B cell (primary cell): Measurements from ENCODE around the gene AQP10. TPM values are rescaled to one million over a fixed set of nuclear protein-coding genes. Genes with fewer than 3 reads are reported as not detected.

Source experiments
- ATAC-seq: fragments of 200-7000 bp; cut with Tn5 transposase; one replicate; pipeline ENCODE4 v1.10.0; 2021; ENCODE audit warnings: low read depth, mild to moderate bottlenecking, moderate number of reproducible peaks, moderate library complexity
- CTCF ChIA-PET: fragments of 350-600 bp; sonication (Branson Sonifier 250); formaldehyde crosslinking; loops from one replicate; lab custom pipeline; 2021; ENCODE audit warnings: antibody characterized with exemption, inconsistent platforms; lab: Charles Lee
- POLR2A ChIA-PET: fragments of 350-600 bp; sonication (Branson Sonifier 250); formaldehyde crosslinking; loops from one replicate; lab custom pipeline; 2021; ENCODE audit warnings: antibody characterized with exemption; lab: Charles Lee
- DNase-seq: peaks from one replicate; pipeline ENCODE4 v3.0.0; 2013
- H2AFZ ChIP-seq: 2 replicates; pipeline ENCODE4 v1.6.1; 2012; ENCODE audit warnings: mild to moderate bottlenecking, low read depth, low read length; ENCODE audit not compliant: insufficient read depth, poor library complexity, severe bottlenecking
- H3K27ac ChIP-seq, 2 donors: 1 replicate in 1 of 2; 2 replicates in 1 of 2; pipeline ENCODE4 v1.5.1; 2012 to 2013; ENCODE audit warnings: low read length in 2 of 2, mild to moderate bottlenecking in 2 of 2, moderate library complexity in 1 of 2
- H3K27me3 ChIP-seq, 4 experiments: fragments of 200-600 bp in 1 of 4; sonication (generic) in 1 of 4; replicated peaks in 1 of 4; 1 replicate in 2 of 4; 2 replicates in 2 of 4; pipeline versions ENCODE4 v1.6.1 to v1.7.0; 2013 to 2016; ENCODE audit warnings: low read length in 3 of 4, mild to moderate bottlenecking in 2 of 4, mixed read lengths in 1 of 4, moderate library complexity in 1 of 4; ENCODE audit not compliant: insufficient read depth in 4 of 4, control insufficient read depth in 3 of 4; ENCODE audit errors: control extremely low read depth in 1 of 4
- H3K36me3 ChIP-seq, 2 experiments: replicated peaks in 1 of 2; 1 replicate in 1 of 2; 2 replicates in 1 of 2; pipeline versions ENCODE4 v1.6.1 to v1.7.1; 2013; ENCODE audit warnings: low read length in 1 of 2; ENCODE audit not compliant: insufficient read depth in 2 of 2, control insufficient read depth in 1 of 2; ENCODE audit errors: control extremely low read depth in 1 of 2, extremely low read depth in 1 of 2
- H3K4me1 ChIP-seq, 2 donors: fragments of 200-600 bp in 1 of 2; sonication (generic) in 1 of 2; 1 replicate in 1 of 2; 2 replicates in 1 of 2; pipeline versions ENCODE4 v1.5.1 to v1.6.1; 2013 to 2017; ENCODE audit warnings: low read length in 2 of 2; ENCODE audit not compliant: control insufficient read depth in 2 of 2, insufficient read depth in 2 of 2
- H3K4me2 ChIP-seq: replicated peaks from 2 replicates; pipeline ENCODE3; 2012; ENCODE audit warnings: mild to moderate bottlenecking, low read depth, low read length; ENCODE audit not compliant: poor library complexity, severe bottlenecking
- H3K4me3 ChIP-seq, 5 experiments: fragments of 200-600 bp in 1 of 5; sonication (generic) in 1 of 5; 1 replicate in 3 of 5; 2 replicates in 2 of 5; pipeline versions ENCODE4 v1.5.1 to v1.7.0; 2011 to 2016; ENCODE audit warnings: low read length in 4 of 5, mild to moderate bottlenecking in 4 of 5, low read depth in 2 of 5, control low read depth in 1 of 5, moderate library complexity in 1 of 5; ENCODE audit not compliant: insufficient read depth in 1 of 5; ENCODE audit errors: control extremely low read depth in 1 of 5, extremely low read depth in 1 of 5
- H3K79me2 ChIP-seq: fragments of 200-600 bp; sonication (generic); one replicate; pipeline ENCODE4 v1.6.0; 2016; ENCODE audit warnings: low read length; ENCODE audit not compliant: control insufficient read depth, insufficient read depth
- H3K9ac ChIP-seq: fragments of 200-600 bp; sonication (generic); 2 replicates; pipeline ENCODE4 v1.6.1; 2017; ENCODE audit warnings: mild to moderate bottlenecking, low read length, moderate library complexity
- H3K9me3 ChIP-seq, 3 donors: one replicate each; pipeline versions ENCODE4 v1.6.1 to v1.7.1; 2013; ENCODE audit warnings: low read length in 2 of 3; ENCODE audit not compliant: control insufficient read depth in 2 of 3, insufficient read depth in 1 of 3; ENCODE audit errors: control extremely low read depth in 1 of 3
- H4K20me1 ChIP-seq: 2 replicates; pipeline ENCODE4 v1.6.0; 2012; ENCODE audit warnings: mild to moderate bottlenecking, low read length; ENCODE audit not compliant: insufficient read depth, control insufficient read depth, poor library complexity, severe bottlenecking
- H3K27ac Mint-ChIP-seq: one replicate; pipeline ENCODE4 v1.8.0; 2021; ENCODE audit warnings: mixed read lengths
- H3K27me3 Mint-ChIP-seq: one replicate; pipeline ENCODE4 v1.8.0; 2021; ENCODE audit warnings: mixed read lengths
- H3K4me1 Mint-ChIP-seq: one replicate; pipeline ENCODE4 v1.8.0; 2021; ENCODE audit warnings: mixed read lengths
- H3K4me3 Mint-ChIP-seq: one replicate; pipeline ENCODE4 v1.8.0; 2021; ENCODE audit warnings: mixed read lengths
- H3K9me3 Mint-ChIP-seq: one replicate; pipeline ENCODE4 v1.8.0; 2022; ENCODE audit warnings: mixed read lengths; ENCODE audit not compliant: insufficient read depth
- EZH2 ChIP-seq: IDR thresholded peaks from 2 replicates; pipeline ENCODE4 v1.6.1; 2012; ENCODE audit warnings: borderline replicate concordance, low read depth, mild to moderate bottlenecking, moderate library complexity, low read length; ENCODE audit not compliant: insufficient read depth, poor library complexity, severe bottlenecking
- WGBS: methylation state at CpG from one replicate; pipeline ENCODE4 v1.1.5; 2013; ENCODE audit warnings: missing lambda C conversion rate; ENCODE audit not compliant: insufficient coverage; 5-methylcytosine and 5-hydroxymethylcytosine counted together
- intact Hi-C: fragments of 100-400 bp; cut with micrococcal nuclease; formaldehyde crosslinking; loops from one replicate; pipeline ENCODE4 v1.10.0; 2022
- polyA plus RNA-seq: library from polyadenylated mRNA; depleted of rRNA; stranded (reverse); fragments of >200 nt; gene quantifications from 2 replicates; pipeline ENCODE4 v1.2.3, GENCODE V29; 2012
- total RNA-seq, 2 donors: library from RNA; stranded (reverse); fragments of 120-200 nt in 1 of 2; gene quantifications; 1 replicate in 1 of 2; 2 replicates in 1 of 2; pipeline versions ENCODE4 v1.2.3 to v1.2.4, GENCODE V29; 2013 to 2022
- TF ChIP-seq, protein P1 (sequence below): fragments of 200-600 bp; IDR thresholded peaks from one replicate; pipeline ENCODE4 v1.8.0; 2022; ENCODE audit warnings: antibody characterized with exemption, mild to moderate bottlenecking

AQP10 gene
- total and polyA plus RNA-seq, 2 donors (not counting 1 experiment from before 2014, with no cell fraction given): 0.06 TPM; not detected in 1

DNA sequence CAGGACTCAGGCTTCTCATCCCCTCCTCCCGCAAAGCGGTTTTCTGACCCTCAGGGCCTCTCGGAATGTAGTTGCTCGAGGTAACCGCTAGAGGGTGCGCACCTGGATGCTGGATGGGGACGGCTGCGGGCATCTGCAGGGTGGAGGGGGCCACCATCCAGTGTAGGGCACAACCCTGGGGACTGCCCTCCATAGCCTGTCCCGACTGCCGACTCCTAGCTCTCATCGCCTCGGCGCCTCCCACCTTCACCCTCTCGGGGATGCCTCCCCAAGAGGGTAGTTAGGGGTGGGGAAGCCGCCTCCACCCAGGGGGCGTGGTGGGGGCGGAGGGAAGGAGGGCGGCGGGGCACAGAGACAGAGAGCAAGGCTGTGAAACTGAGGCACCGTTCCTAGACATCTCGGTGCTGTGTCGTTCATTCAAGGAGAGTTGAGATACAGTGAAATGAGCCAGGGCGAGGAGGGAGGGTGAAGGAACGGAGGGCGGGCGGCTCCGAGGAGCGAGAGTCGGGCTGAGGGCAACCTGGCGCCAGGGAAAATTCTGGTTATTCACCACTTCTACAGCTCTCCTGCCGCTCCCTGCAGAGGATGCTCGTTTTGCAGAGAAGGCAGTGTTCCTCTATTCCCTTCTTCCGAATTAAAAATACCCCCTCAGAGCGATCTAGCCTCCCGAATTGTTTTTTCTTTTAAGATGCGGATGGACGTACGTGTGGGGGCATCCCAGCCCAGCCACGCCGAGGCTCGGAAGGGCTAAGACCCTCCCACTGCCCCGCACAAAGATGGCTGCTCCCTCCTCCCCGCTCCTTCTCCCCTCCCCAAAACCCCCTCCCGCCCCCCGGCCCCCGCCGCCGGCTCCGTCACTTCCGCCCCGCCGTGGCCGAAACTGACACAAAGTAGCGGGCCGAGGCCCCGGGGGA is 4.0 kb downstream of the AQP10 start, which contains the start of gene ATP8B2:
Gene ATP8B2, plus strand, starts transcription at position 857 of the 914 bp plus-strand sequence. CDS start 2,617 bp downstream, outside the sequence.
- H3K27ac ChIP-seq: peak within 1 kb of the TSS; percentile 48 to 67
- DNase-seq (peak; percentile 89), ATAC-seq (peak; percentile 68)
- H3K4me1 Mint-ChIP-seq: peaks cover 42% of the 10 kb centered on the region
- peaks cover 0 to 2% of the 10 kb centered on the region in 2 experiments for H3K36me3 ChIP-seq
- ChIA-PET POLR2A (interaction anchor here (0.7 to 2.1 kb wide), 4 partner anchors 10 to 362 kb away, joined by 3 to 13 read pairs (median 3); partner anchors contain the start of genes SLC39A1 and UBAP2L), CTCF (interaction anchor here (0.7 to 8.8 kb wide), 6 partner anchors 10 to 666 kb away, joined by 3 to 148 read pairs (median 3); no protein-coding TSS in a partner anchor)
- H3K4me3 Mint-ChIP-seq: peak within 1 kb of the TSS; percentile 93
- H3K27me3 Mint-ChIP-seq: peaks cover 15% of the 10 kb centered on the region
- peak within 1 kb of the TSS; percentile 78 for H3K9ac ChIP-seq
- H3K4me2 ChIP-seq: peak within 1 kb of the TSS; percentile 92
- H3K9me3 ChIP-seq: no peaks in the 10 kb centered on the region
- H3K4me3 ChIP-seq: peak within 1 kb of the TSS; percentile 57 to 90 (median 87)
- no peaks in the 10 kb centered on the region for H3K9me3 Mint-ChIP-seq
- under 1% methylated on average over 33 of the region's 56 CpGs for WGBS
- intact Hi-C loops: loop anchor here (1.0 to 10.0 kb wide), 7 partner anchors 10 to 1957 kb away; partner anchors contain the start of genes IL6R, PMVK, SMG5 and TMEM79
- H3K27me3 ChIP-seq: peaks cover 0 to 18% (median 3%) of the 10 kb centered on the region in 4 experiments
- H3K79me2 ChIP-seq: no peaks in the 10 kb centered on the region
- H4K20me1 ChIP-seq: peaks cover 10% of the 10 kb centered on the region
- TF ChIP-seq, protein P1, sequence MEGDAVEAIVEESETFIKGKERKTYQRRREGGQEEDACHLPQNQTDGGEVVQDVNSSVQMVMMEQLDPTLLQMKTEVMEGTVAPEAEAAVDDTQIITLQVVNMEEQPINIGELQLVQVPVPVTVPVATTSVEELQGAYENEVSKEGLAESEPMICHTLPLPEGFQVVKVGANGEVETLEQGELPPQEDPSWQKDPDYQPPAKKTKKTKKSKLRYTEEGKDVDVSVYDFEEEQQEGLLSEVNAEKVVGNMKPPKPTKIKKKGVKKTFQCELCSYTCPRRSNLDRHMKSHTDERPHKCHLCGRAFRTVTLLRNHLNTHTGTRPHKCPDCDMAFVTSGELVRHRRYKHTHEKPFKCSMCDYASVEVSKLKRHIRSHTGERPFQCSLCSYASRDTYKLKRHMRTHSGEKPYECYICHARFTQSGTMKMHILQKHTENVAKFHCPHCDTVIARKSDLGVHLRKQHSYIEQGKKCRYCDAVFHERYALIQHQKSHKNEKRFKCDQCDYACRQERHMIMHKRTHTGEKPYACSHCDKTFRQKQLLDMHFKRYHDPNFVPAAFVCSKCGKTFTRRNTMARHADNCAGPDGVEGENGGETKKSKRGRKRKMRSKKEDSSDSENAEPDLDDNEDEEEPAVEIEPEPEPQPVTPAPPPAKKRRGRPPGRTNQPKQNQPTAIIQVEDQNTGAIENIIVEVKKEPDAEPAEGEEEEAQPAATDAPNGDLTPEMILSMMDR: peak; percentile 92
- no peak for TF ChIP-seq EZH2
- peak within 1 kb of the TSS; percentile 94 for H2AFZ ChIP-seq
- peaks cover 30 to 46% of the 10 kb centered on the region in 2 donors for H3K4me1 ChIP-seq
- H3K27ac Mint-ChIP-seq: peak within 1 kb of the TSS; percentile 89
